ENCODE data around the gene DDI2. TPM values are rescaled to one million over a fixed set of nuclear protein-coding genes. Genes with fewer than 3 reads are reported as not detected.

DDI2 gene
- total RNA-seq, 3 donors from 2014 or later (not counting 1 experiment from before 2014, with no cell fraction given): 27.3 to 39.8 (median 34.0) TPM

- no peak overlapping the region for H3K27ac ChIP-seq (ENCODE audit: low read length)
- Mint-ChIP-seq H3K9me3 (no peaks in the 10 kb centered on the region), H3K27me3 (ENCODE audit: low read depth in 2 of 2) (no peaks in the 10 kb centered on the region), H3K4me1 (peaks cover 8 to 30% of the 10 kb centered on the region in 2 donors), H3K27ac (no peak overlapping the region), H3K4me3 (no peak overlapping the region), H3K36me3 (no peaks in the 10 kb centered on the region)
- TF ChIP-seq CTCF (IDR thresholded peaks at IDR 0.05): no peak
- DNase-seq: no peak
- H3K4me3 ChIP-seq (ENCODE audit: low read length): no peak overlapping the region
- no peaks in the 10 kb centered on the region for H3K27me3 ChIP-seq (ENCODE audit: control insufficient read depth, insufficient read depth, low read length)
- no peaks in the 10 kb centered on the region for H3K36me3 ChIP-seq (ENCODE audit: control insufficient read depth, insufficient read depth, low read length)
- peaks cover 4% of the 10 kb centered on the region for H3K4me1 ChIP-seq (ENCODE audit: control insufficient read depth, insufficient read depth, low read length)
- intact Hi-C loops (cut with micrococcal nuclease): no loop called here
- 93% methylated on average over 19 of the region's 19 CpGs for WGBS (ENCODE audit: insufficient coverage)
- no peaks in the 10 kb centered on the region for H3K9me3 ChIP-seq (ENCODE audit: control insufficient read depth, insufficient read depth, low read length)
- ATAC-seq: no peak
Measured at GRCh38 chr1:15702722-15703550, 85.7 kb downstream of the DDI2 start.

- 95% methylated on average over 9 of the region's 9 CpGs for WGBS (ENCODE audit: insufficient coverage)
- no peaks in the 10 kb centered on the region for H3K36me3 ChIP-seq (ENCODE audit: control insufficient read depth, insufficient read depth, low read length)
- ATAC-seq (no peak), DNase-seq (no peak)
- Mint-ChIP-seq H3K27ac (no peak overlapping the region), H3K9me3 (no peaks in the 10 kb centered on the region), H3K4me3 (no peak overlapping the region), H3K4me1 (peaks cover 8 to 26% of the 10 kb centered on the region in 2 donors), H3K36me3 (no peaks in the 10 kb centered on the region), H3K27me3 (ENCODE audit: low read depth in 2 of 2) (no peaks in the 10 kb centered on the region)
- TF ChIP-seq CTCF (IDR thresholded peaks at IDR 0.05): no peak
- no peaks in the 10 kb centered on the region for H3K9me3 ChIP-seq (ENCODE audit: control insufficient read depth, insufficient read depth, low read length)
- no peak overlapping the region for H3K27ac ChIP-seq (ENCODE audit: low read length)
- no peak overlapping the region for H3K4me3 ChIP-seq (ENCODE audit: low read length)
- intact Hi-C loops (cut with micrococcal nuclease): no loop called here
- no peaks in the 10 kb centered on the region for H3K27me3 ChIP-seq (ENCODE audit: control insufficient read depth, insufficient read depth, low read length)
- H3K4me1 ChIP-seq (ENCODE audit: control insufficient read depth, insufficient read depth, low read length): no peaks in the 10 kb centered on the region
Measured at GRCh38 chr1:15703562-15703961, 86.3 kb downstream of the DDI2 start.

GRCh38 chr1:15704526-15705183 lies 87.4 kb downstream of the DDI2 start:
- no peak for ATAC-seq
- H3K9me3 Mint-ChIP-seq: no peaks in the 10 kb centered on the region

More at GRCh38 chr1:15704526-15705183, 87.4 kb downstream of the DDI2 start:
- H3K27ac ChIP-seq (ENCODE audit: low read length): no peak overlapping the region
- H3K9me3 ChIP-seq (ENCODE audit: control insufficient read depth, insufficient read depth, low read length): no peaks in the 10 kb centered on the region
- Mint-ChIP-seq H3K27ac (peak overlapping the region in 1 of 2 donors; percentile 1), H3K36me3 (no peaks in the 10 kb centered on the region), H3K4me1 (peaks cover 8 to 28% of the 10 kb centered on the region in 2 donors), H3K4me3 (no peak overlapping the region), H3K27me3 (ENCODE audit: low read depth in 2 of 2) (no peaks in the 10 kb centered on the region)
- H3K27me3 ChIP-seq (ENCODE audit: control insufficient read depth, insufficient read depth, low read length): no peaks in the 10 kb centered on the region
- no peaks in the 10 kb centered on the region for H3K36me3 ChIP-seq (ENCODE audit: control insufficient read depth, insufficient read depth, low read length)
- H3K4me1 ChIP-seq (ENCODE audit: control insufficient read depth, insufficient read depth, low read length): no peaks in the 10 kb centered on the region
- intact Hi-C loops (cut with micrococcal nuclease): no loop called here
- 97% methylated on average over 15 of the region's 17 CpGs for WGBS (ENCODE audit: insufficient coverage)
- DNase-seq: no peak
- H3K4me3 ChIP-seq (ENCODE audit: low read length): no peak overlapping the region
- TF ChIP-seq CTCF (IDR thresholded peaks at IDR 0.05): no peak
